NB4 (cell line): ENCODE data around the gene MYO1D.

Experiments used
- CTCF ChIP-seq: IDR thresholded peaks from one replicate; pipeline ENCODE4 v1.5.1; 2012; ENCODE audit warnings: low read depth, low read length
- MAX ChIP-seq: IDR thresholded peaks from 2 replicates; pipeline ENCODE4 v1.6.1; 2011; ENCODE audit warnings: low read depth, low read length
- MYC ChIP-seq: IDR thresholded peaks from 2 replicates; pipeline ENCODE4 v1.6.1; 2011; ENCODE audit warnings: low read depth, low read length
- POLR2A ChIP-seq: IDR thresholded peaks from 2 replicates; pipeline ENCODE4 v1.6.1; 2011; ENCODE audit warnings: mild to moderate bottlenecking; ENCODE audit not compliant: insufficient read length; ENCODE audit errors: extremely low read depth

GRCh38 chr17:32608267-32608666 is 268.7 kb downstream of the MYO1D start:
- no peak for TF ChIP-seq POLR2A
- no peak for TF ChIP-seq CTCF
- TF ChIP-seq MYC, result no peak
- TF ChIP-seq MAX, result no peak
